KOPT-K1 (cell line): ENCODE measurements around the gene DBH.
A peak's percentile ranks its signal among the peaks of the same experiment; 100 is the strongest.

Experiments
- H3K27ac ChIP-seq: fragments of 200-600 bp; sonication (generic); 2 replicates; pipeline ENCODE4 v1.5.1; 2016; ENCODE audit warnings: antibody characterized with exemption, mild to moderate bottlenecking, low read depth, low read length; ENCODE audit not compliant: poor library complexity, severe bottlenecking
- H3K36me3 ChIP-seq: fragments of 200-600 bp; sonication (generic); 2 replicates; pipeline ENCODE4 v1.5.1; 2017; ENCODE audit warnings: antibody characterized with exemption, mild to moderate bottlenecking, low read length, moderate library complexity; ENCODE audit not compliant: insufficient read depth
- H3K9me3 ChIP-seq: fragments of 200-600 bp; sonication (generic); 2 replicates; pipeline ENCODE4 v1.5.1; 2017; ENCODE audit warnings: antibody characterized with exemption, low read length, mild to moderate bottlenecking; ENCODE audit not compliant: insufficient read depth, poor library complexity, severe bottlenecking

DBH gene

GRCh38 chr9:133684121-133684935 lies 48.2 kb downstream of the DBH start:
- Histone ChIP-seq H3K9me3 (no peaks in the 10 kb centered on the region), H3K27ac (peak overlapping the region; percentile 63), H3K36me3 (no peaks in the 10 kb centered on the region)

GRCh38 chr9:133684936-133685361 lies 48.8 kb downstream of the DBH start:
- H3K9me3 ChIP-seq: no peaks in the 10 kb centered on the region
- no peak overlapping the region for H3K27ac ChIP-seq
- H3K36me3 ChIP-seq: no peaks in the 10 kb centered on the region

DNA sequence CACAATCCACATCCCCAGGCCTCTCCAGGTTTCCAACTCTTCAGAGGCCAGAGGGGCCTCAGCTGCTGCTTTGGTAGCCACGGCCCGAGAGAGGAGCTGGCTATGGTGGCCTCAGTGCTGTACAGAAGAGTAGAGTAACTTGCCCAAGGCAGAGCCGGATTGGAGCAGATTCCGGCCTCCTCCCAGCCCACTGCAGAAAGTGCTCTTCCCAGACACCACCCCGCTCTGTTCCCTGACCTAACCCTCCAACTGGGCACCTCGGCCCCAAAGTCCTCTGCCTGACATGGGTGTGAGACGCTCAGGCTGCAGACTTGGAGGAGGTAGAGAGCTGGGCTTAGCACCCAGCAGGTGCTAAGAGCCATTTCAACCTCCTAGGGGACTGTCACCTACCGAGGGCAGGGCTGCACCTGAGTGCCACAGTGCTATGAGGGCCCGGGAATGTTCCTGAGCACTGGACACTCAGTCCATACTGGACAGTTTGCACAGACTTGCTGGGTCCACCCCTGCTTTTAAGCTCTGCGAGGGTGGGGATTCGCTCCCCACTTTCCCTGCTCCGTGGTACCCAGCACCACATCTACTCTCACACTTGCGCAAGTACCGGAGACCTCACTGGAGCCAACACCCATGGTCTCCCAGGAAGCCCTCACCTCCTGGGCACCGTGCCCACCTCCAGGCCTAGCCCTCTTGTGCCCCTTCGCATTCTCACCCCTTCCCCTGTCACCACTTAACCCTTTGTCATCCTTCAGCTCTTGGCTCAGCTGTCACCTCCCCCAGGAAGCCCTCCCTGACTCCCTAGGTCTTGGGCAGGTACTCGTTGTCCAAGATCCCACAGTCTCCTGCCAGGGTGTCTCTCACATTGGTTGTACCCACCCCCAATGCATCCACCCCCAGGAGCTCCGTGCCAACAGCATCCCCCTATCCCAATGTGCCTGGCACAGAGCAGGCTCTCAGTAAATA lies 49.8 kb downstream of the DBH start:
- Histone ChIP-seq H3K9me3 (no peaks in the 10 kb centered on the region), H3K27ac (no peak overlapping the region)

GRCh38 chr9:133686642-133687575 lies 50.7 kb downstream of the DBH start:
- no peaks in the 10 kb centered on the region for H3K36me3 ChIP-seq
- H3K27ac ChIP-seq: no peak overlapping the region
- no peaks in the 10 kb centered on the region for H3K9me3 ChIP-seq

More for the DNA sequence above, 49.8 kb downstream of the DBH start:
- no peaks in the 10 kb centered on the region for H3K36me3 ChIP-seq

GRCh38 chr9:133687856-133688761 lies 51.9 kb downstream of the DBH start:
- H3K36me3 ChIP-seq: no peaks in the 10 kb centered on the region
- H3K9me3 ChIP-seq: no peaks in the 10 kb centered on the region
- H3K27ac ChIP-seq: no peak overlapping the region

GRCh38 chr9:133689151-133689763 lies 53.1 kb downstream of the DBH start:
- Histone ChIP-seq H3K9me3 (no peaks in the 10 kb centered on the region), H3K36me3 (no peaks in the 10 kb centered on the region), H3K27ac (no peak overlapping the region)

- Histone ChIP-seq H3K27ac (no peak overlapping the region), H3K36me3 (no peaks in the 10 kb centered on the region), H3K9me3 (no peaks in the 10 kb centered on the region)
Measured at GRCh38 chr9:133690081-133690561, 54.0 kb downstream of the DBH start.

DNA sequence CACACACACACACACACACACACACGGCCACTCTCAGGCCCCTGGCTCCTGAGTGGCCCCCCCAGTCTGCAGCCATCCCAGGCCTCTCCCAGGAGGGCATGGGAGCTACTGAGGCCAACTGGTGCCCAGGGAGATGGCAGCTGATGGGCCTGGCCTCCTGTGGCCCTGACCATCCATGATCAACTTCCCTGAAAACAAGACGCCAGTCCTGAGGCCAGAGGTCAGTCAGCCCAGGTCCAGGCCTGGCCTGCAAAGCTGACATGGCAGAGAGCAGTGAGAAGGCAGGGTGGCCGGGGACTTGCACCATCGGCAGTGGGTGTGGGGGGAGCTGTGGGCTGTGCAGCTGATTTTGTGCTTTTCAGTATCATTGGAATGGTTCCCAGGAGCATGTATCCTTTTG lies 55.0 kb downstream of the DBH start:
- H3K27ac ChIP-seq: no peak overlapping the region
- H3K9me3 ChIP-seq: no peaks in the 10 kb centered on the region
- H3K36me3 ChIP-seq: no peaks in the 10 kb centered on the region

- Histone ChIP-seq H3K9me3 (no peaks in the 10 kb centered on the region), H3K36me3 (no peaks in the 10 kb centered on the region), H3K27ac (no peak overlapping the region)
Measured at GRCh38 chr9:133691626-133692363, 55.6 kb downstream of the DBH start.

GRCh38 chr9:133692364-133692985 lies 56.3 kb downstream of the DBH start:
- Histone ChIP-seq H3K9me3 (no peaks in the 10 kb centered on the region), H3K27ac (no peak overlapping the region), H3K36me3 (no peaks in the 10 kb centered on the region)

DNA sequence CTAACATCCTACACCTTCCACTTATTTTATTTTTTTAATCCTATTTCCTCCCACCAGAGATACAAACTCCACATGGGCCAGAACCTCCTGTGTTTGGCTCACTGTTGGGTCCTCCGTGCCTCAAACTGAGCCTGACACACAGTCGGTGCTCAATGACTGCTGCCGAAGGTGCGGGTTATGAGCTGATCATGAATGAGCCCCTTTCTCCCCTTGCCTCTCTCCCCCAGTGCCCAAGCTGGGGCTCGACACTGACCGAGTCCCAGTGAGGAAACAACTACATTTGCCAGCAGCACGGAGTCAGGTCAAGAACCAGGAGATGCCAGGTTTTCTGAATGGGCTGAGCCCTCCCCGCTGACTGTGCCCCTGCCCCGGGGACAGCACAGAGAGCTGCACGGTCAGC lies 57.0 kb downstream of the DBH start:
- no peaks in the 10 kb centered on the region for H3K9me3 ChIP-seq
- no peaks in the 10 kb centered on the region for H3K36me3 ChIP-seq
- H3K27ac ChIP-seq: no peak overlapping the region

GRCh38 chr9:133693703-133694529 lies 57.8 kb downstream of the DBH start:
- H3K27ac ChIP-seq: no peak overlapping the region
- H3K9me3 ChIP-seq: no peaks in the 10 kb centered on the region
- no peaks in the 10 kb centered on the region for H3K36me3 ChIP-seq
